ENCODE data around the gene PHF14.

GRCh38 chr7:11054033-11054432, 80.4 kb downstream of the PHF14 start:
- TF ChIP-seq, protein P1, sequence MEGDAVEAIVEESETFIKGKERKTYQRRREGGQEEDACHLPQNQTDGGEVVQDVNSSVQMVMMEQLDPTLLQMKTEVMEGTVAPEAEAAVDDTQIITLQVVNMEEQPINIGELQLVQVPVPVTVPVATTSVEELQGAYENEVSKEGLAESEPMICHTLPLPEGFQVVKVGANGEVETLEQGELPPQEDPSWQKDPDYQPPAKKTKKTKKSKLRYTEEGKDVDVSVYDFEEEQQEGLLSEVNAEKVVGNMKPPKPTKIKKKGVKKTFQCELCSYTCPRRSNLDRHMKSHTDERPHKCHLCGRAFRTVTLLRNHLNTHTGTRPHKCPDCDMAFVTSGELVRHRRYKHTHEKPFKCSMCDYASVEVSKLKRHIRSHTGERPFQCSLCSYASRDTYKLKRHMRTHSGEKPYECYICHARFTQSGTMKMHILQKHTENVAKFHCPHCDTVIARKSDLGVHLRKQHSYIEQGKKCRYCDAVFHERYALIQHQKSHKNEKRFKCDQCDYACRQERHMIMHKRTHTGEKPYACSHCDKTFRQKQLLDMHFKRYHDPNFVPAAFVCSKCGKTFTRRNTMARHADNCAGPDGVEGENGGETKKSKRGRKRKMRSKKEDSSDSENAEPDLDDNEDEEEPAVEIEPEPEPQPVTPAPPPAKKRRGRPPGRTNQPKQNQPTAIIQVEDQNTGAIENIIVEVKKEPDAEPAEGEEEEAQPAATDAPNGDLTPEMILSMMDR (IDR thresholded peaks at IDR 0.05) = no peak
- TF ChIP-seq EZH2 (IDR thresholded peaks at IDR 0.05; ENCODE audit: borderline replicate concordance, insufficient read depth, low read depth, low read length, poor library complexity, severe bottlenecking) = no peak
